Measurements from ENCODE around the gene SPOCK2. TPM values are rescaled to one million over a fixed set of nuclear protein-coding genes. Genes with fewer than 3 reads are reported as not detected.

SPOCK2 gene
- total and polyA plus RNA-seq, 9 donors, result 1.4 to 77.7 (median 8.7) TPM

DNA sequence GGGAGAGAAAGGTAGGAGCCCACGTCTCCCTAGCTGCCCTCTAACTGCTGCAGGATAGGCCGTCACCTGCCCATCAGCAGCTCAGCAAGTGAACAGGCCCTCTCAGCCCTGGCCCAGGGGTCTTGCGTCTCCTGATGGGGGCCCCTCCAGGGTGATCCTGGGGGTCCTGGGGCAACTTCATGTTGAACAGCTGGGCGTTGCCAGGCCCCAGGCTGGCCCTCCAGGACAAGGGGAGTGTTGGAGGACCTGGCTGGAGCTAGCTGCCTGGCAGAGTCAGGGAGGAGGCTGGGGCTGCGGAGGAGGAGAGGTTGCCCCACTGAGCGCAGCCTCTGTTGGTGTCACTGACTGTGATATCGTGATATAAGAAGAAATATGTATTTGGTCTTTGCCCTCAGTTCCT, 34.7 kb downstream of the SPOCK2 start:
- Histone ChIP-seq H3K4me3 (no peak overlapping the region), H3K27ac (no peak overlapping the region), H3K36me3 (no peaks in the 10 kb centered on the region), H3K4me1 (ENCODE audit: insufficient read depth) (peaks cover 9% of the 10 kb centered on the region), H3K9me3 (no peaks in the 10 kb centered on the region), H3K27me3 (no peaks in the 10 kb centered on the region)
- 92 to 93% (median 93%) methylated on average over 7 of the region's 7 CpGs for WGBS, 3 donors
- TF ChIP-seq POLR2A (IDR thresholded peaks at IDR 0.05) (no peak), EP300 (IDR thresholded peaks at IDR 0.05) (no peak), CTCF (IDR thresholded peaks at IDR 0.05) (no peak)
- intact Hi-C loops (cut with DNase I), result loop anchor here in 2 of 4 donors (2.0 to 10.0 kb wide), 3 partner anchors 161 to 274 kb away; partner anchors contain the start of genes ANAPC16 (in 1 of the 2) and ASCC1 (in 1 of the 2)
- no peak for DNase-seq

DNA sequence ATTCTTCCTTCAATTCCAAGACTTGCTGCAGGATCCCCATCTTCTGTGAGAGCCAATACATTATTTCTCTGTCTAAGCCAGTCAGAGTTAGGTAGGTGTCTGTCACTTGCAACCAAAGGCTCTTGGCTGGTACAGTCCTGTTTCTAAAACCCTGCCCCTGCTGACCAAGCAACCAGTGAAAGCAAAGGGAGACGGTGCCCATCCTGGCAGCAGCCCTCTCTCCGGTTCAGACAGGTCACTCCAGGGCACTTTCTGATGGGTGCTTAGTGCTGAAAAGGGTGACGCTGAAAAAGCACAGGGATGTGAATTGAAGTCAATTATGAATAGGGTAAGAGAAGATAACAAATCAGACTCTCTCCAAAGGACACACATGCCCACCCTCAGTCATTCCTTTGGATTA, 37.5 kb downstream of the SPOCK2 start:
- Histone ChIP-seq H3K27ac (peak overlapping the region in 1 of 2 donors; percentile 43), H3K9me3 (no peaks in the 10 kb centered on the region), H3K4me3 (no peak overlapping the region), H3K36me3 (no peaks in the 10 kb centered on the region), H3K4me1 (ENCODE audit: insufficient read depth) (peaks cover 5% of the 10 kb centered on the region), H3K27me3 (no peaks in the 10 kb centered on the region)
- intact Hi-C loops (cut with DNase I), result loop anchor here in 2 of 4 donors (5.0 to 10.0 kb wide), 2 partner anchors 164 to 276 kb away; partner anchors contain the start of genes ANAPC16 (in 1 of the 2) and ASCC1 (in 1 of the 2)
- 34 to 67% (median 35%) methylated on average over 3 of the region's 3 CpGs for WGBS, 3 donors
- DNase-seq, result no peak
- TF ChIP-seq POLR2A (IDR thresholded peaks at IDR 0.05) (no peak), CTCF (IDR thresholded peaks at IDR 0.05) (no peak), EP300 (IDR thresholded peaks at IDR 0.05) (no peak)

DNA sequence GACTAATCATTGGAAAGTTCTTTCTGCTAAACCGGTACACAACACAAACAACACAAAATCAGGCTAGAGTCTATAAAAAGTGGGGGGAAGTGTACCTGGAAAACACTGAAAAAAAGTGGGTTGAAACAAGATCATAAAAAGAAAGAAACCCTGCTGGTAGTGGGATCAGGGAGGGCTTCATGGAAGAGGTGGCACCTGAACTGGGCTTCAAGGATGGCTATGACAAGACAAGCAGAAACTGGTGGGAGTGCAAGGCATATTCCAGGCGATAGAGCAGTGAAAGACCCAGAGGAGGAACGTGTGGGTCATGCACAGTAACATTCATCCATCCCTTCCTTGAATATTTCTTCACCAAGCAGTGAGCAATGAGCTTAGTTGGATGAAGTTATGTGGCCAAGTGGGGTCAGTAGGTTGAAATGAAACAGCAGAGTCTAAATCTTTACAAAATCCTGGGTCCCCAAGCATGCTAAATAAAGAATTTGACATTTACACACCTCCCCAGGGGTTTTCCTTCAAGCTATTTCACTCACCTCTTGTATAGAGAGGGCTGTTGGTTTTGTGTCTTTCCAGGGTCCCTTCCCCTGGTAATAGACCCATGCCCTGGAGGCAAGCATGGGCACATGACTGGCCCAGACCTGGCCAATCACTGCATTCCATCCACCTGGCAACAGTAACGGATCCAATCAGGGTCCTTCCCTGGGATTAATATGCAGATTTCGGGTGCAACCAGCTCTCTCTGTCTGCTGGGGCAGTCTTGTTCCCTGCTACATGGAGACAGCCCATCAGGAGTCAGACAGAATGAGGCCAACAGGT, 38.2 kb downstream of the SPOCK2 start:
- 85 to 88% (median 86%) methylated on average over 5 of the region's 5 CpGs for WGBS, 3 donors
- intact Hi-C loops (cut with DNase I), result loop anchor here (5.0 to 10.0 kb wide), 3 partner anchors 165 to 287 kb away; partner anchors contain the start of genes ANAPC16 (in 1 of the 4) and ASCC1 (in 1 of the 4)
- H3K27me3 ChIP-seq, result no peaks in the 10 kb centered on the region
- no peak overlapping the region for H3K27ac ChIP-seq
- H3K36me3 ChIP-seq, result no peaks in the 10 kb centered on the region
- no peak overlapping the region for H3K4me3 ChIP-seq
- DNase-seq, result no peak
- H3K9me3 ChIP-seq, result no peaks in the 10 kb centered on the region
- TF ChIP-seq POLR2A (IDR thresholded peaks at IDR 0.05) (no peak), CTCF (IDR thresholded peaks at IDR 0.05) (no peak), EP300 (IDR thresholded peaks at IDR 0.05) (no peak)
- peaks cover 5% of the 10 kb centered on the region for H3K4me1 ChIP-seq (ENCODE audit: insufficient read depth)

DNA sequence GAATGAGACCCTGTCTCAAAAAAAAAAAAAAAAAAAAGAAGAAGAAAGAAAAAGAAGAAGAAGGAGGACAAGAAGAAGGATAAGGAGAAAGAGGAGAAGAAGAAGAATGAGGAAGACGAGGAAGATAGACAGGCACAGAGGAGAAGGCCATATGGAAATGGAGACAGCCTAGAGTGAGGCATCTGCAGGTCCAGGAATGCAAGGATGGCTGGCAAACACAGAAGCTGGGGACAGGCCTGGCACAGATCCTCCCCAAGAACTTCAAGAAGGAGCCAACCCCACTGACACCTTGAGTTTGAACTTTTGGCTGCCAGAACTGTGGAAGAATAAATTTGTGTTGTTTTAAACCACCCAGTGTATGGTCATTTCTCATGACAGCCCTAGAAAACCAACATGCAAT, 38.9 kb downstream of the SPOCK2 start:
- Histone ChIP-seq H3K9me3 (no peaks in the 10 kb centered on the region), H3K27me3 (no peaks in the 10 kb centered on the region), H3K36me3 (no peaks in the 10 kb centered on the region), H3K27ac (no peak overlapping the region), H3K4me3 (no peak overlapping the region), H3K4me1 (ENCODE audit: insufficient read depth) (peaks cover 5% of the 10 kb centered on the region)
- no peak for DNase-seq
- 88 to 92% (median 90%) methylated on average over 1 of the region's 1 CpG for WGBS, 3 donors
- intact Hi-C loops (cut with DNase I), result loop anchor here (5.0 kb wide), 1 partner anchor 288 kb away; no protein-coding TSS in a partner anchor
- TF ChIP-seq POLR2A (IDR thresholded peaks at IDR 0.05), result no peak
- no peak for TF ChIP-seq EP300 (IDR thresholded peaks at IDR 0.05)
- no peak for TF ChIP-seq CTCF (IDR thresholded peaks at IDR 0.05)
